Stimulated activated CD8-positive, alpha-beta memory T cell treated with anti-CD3 and anti-CD28 coated beads, Interleukin-15, amount 100 ng/mL, for 1 hour (primary cell): ENCODE measurements around the gene ZNF443.
"Not testable (repeated sequence)": the region's sequence is repeated elsewhere in the genome, so short reads cannot be mapped to it uniquely, and the experiment has no call there.

ENCODE experiments used
- DNase-seq: peaks from one replicate; pipeline ENCODE4 v3.0.0-alpha.2; 2020; ENCODE audit warnings: low read depth

The ZNF443 gene

DNA sequence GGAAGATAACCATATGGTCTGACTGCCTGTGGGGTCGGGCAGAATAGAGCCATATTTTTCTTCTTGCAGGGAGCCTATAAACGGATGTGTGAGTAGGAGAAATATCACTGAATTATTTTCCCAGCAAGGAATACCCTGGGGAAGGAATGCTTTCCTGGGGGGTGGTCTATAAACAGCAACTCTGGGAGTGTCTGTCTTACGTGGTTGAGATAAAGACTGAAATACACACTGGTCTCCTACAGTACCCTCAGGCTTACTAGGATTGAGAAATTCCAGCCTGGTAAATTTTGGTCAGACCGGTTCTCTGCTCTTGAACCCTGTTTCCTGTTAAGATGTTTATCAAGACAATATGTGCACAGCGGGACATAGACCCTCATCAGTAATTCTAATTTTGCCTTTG lies 23.5 kb downstream of the ZNF443 start:
- not testable (repeated sequence) for DNase-seq

DNA sequence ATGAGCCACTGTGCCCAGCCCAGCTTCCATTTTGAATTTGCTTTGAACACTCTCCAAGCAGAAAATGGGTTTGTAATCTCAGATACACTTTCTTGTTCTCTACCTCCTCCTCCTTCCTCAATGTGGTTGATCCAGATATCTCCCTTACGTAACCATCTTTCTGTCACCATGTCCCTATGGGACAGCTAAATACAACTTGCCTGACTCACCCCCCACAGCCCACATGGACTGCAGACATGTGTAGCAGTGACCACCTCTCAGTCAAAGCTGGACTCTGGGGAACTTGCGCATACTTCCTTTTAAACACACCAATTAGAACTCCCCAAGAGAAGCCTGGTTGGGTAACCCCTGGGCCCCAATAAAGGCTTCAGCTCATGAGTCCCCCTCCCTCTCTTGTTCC lies 28.9 kb downstream of the ZNF443 start:
- no peak for DNase-seq

DNA sequence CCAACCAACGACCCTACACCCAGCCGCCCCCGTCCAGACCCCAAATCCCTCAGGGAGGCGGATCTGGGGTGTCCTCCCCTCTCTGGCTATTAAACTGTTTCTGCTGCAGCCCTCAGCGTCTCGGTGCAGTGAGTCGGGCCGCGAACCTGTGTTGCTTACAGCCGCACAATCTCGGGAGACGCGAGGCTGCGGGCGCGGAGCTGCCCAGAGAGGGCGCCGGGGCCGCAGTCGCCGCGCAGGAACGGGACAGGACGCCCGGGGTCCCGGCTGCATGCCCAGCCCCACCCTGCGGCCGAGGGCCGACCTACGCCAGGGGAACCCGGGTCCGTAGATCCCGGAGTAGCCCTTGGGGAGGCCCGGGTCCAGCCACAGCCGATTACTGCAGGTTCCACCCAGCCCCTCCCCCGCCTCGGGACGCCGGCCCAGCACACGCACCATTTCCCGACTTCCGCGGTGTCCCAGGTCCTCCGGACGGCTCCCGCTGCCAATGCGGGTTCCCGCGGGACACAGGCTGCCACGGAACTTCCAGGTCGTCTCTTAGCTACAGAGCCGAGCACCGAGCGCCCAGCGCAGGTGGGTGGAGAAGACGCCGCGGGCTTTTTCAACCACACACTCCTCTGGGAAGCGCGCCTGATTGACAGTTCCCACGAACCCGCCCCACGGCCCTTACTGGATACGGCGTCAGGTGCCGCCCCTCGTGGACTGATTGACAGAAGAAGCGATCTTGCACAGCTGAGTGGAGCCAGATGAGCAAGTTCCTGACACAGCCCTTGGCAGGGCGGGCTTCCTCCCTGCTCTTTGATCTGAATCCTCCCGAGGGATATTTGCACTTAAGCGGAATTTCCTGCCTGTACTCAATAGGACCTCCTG lies 40.0 kb downstream of the ZNF443 start, which contains the start of gene ZNF799:
Gene ZNF799 (minus strand): TSS at position 639 of the 870 bp plus-strand sequence. CDS start 201 bp downstream, at position 438.
- DNase-seq, result peak; percentile 63

DNA sequence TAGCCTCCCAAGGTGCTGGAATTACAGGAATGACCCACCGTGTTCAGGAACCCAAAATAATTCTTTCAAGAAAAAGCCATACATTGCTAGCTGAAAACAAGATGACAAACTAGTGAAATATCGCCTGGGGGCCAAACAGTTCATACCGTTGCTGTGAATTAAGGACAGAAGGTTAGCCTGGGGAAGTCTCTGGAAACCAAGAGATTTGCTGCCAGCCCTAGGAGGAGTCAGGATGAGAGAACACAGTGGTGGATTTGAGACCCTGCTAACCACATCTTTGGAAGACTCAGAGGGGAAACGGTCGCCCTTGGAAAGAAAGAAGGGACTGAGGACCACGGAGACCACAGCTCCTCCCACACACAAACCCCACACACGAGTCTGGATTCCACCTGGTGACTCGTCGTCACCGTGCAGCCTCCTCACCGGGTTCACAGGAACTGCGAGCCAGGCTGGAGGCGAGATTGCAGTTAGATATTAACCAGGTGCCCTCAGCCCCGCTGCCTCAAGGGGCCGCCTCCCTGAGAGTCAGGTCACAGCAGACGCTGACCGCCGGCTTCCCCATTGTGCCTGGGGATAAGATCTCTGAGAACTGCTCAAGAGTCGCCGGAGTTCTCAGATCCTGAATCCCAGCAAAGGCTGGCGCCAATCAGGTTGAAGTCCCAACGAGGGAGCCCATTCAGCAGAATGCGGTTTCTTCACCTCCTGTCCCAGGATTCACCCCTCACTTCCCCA lies 40.8 kb downstream of the ZNF443 start:
- DNase-seq, result not testable (repeated sequence)

DNA sequence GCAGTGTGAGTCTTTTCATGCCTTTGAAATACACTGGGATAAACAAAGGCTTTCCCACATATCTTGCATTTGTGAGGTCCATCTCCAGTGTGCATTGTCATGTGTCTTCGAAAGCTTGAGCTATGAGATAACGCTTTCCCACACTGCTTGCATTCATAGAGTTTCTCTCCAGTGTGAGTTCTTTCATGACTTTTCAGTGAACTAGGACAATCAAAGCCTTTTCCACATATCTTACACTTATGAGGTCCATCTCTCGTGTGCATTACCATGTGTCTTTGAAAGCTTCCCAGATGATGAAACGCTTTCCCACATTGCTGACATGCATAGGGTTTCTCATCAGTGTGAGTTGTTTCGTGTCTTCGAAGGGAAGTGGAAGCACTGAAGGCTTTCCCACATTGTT lies 49.7 kb downstream of the ZNF443 start:
- not testable (repeated sequence) for DNase-seq

DNA sequence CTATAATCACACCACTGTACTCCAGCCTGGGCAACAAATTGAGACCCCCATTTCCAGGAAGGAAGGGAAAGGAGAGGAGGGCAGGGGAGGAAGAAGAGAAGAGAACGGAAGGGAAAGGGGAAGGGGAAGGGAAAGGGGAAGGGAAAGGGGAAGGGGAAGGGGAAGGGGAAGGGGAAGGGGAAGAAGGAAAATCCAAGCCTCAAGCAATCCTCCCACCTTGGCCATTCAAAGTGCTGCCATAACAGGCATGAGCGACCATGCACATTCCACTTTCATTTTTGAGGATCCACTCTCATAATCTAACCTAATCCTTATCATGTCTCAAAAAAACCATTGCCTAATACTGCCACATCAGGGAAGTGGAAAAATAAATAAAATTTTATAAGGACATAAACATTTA lies 54.5 kb downstream of the ZNF443 start:
- DNase-seq, result not testable (repeated sequence)

DNA sequence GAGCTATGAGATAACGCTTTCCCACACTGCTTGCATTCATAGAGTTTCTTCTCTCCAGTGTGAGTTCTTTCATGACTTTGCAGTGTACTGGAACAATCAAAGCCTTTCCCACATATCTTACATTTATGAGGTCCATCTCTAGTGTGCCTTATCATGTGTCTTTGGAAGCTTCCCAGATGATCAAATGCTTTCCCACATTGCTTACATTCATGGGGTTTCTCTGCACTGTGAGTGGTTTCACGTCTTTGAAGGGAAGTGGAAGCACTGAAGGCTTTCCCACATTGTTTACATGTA lies 60.4 kb downstream of the ZNF443 start:
- no peak for DNase-seq

DNA sequence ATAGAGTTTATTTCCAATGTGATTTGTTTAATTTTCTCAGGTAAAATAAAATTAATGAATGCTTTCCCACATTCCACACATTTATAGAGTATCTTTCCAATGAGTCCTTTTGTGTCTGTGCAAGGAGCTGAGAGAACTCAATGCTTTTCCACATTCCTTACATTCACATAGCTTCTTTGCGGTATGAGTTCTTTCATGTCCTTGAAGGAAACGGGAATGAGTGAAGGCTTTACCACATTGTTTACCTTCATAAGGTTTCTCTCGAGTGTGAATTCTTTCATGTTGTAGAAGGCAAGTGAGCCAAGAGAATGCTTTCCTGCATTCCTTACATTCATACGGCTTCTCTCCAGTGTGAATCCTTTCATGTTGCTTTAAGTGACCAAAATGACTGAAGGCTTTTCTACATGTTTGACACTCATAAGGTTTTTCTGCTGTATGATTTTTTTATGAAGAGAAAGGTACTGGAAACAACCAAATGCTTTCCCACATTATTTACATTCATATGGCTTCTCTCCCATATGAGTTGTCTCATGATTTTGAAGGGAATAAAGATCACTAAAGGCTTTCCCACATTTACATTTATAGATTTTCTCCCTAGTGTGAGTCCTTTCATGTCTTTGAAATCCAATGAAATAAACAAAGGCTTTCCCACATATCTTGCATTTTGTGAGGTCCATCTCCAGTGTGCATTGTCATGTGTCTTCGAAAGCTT lies 60.9 kb downstream of the ZNF443 start:
- no peak for DNase-seq
